Memory B cell (primary cell): ENCODE measurements around the gene AGBL1.
"Not testable (repeated sequence)": the region's sequence is repeated elsewhere in the genome, so short reads cannot be mapped to it uniquely, and the experiment has no call there.

ENCODE experiments used
- ATAC-seq: fragments of 150-1000 bp; cut with Tn5 transposase; 2 replicates; pipeline ENCODE4 v1.10.0; 2021; ENCODE audit warnings: low read depth, mild to moderate bottlenecking, moderate library complexity
- DNase-seq, 2 donors: peaks; one replicate each; pipeline ENCODE4 v3.0.0; 2022; ENCODE audit warnings: low spot score in 2 of 2
- H3K27ac Mint-ChIP-seq: one replicate; pipeline ENCODE4 v1.8.0; 2022; ENCODE audit warnings: mild to moderate bottlenecking, moderate library complexity, mixed read lengths
- H3K27me3 Mint-ChIP-seq: one replicate; pipeline ENCODE4 v1.8.0; 2022; ENCODE audit warnings: mixed read lengths
- H3K36me3 Mint-ChIP-seq: one replicate; pipeline ENCODE4 v1.8.0; 2022; ENCODE audit warnings: mild to moderate bottlenecking, mixed read lengths
- H3K4me1 Mint-ChIP-seq: one replicate; pipeline ENCODE4 v1.8.0; 2022; ENCODE audit warnings: mixed read lengths
- H3K4me3 Mint-ChIP-seq: one replicate; pipeline ENCODE4 v1.8.0; 2022; ENCODE audit warnings: mild to moderate bottlenecking, moderate library complexity, mixed read lengths
- H3K9me3 Mint-ChIP-seq: one replicate; pipeline ENCODE4 v1.8.0; 2022; ENCODE audit warnings: mixed read lengths

Gene AGBL1

GRCh38 chr15:86876387-86876944, 796.8 kb downstream of the AGBL1 start:
- Mint-ChIP-seq H3K27ac (no peak overlapping the region), H3K4me1 (no peaks in the 10 kb centered on the region), H3K4me3 (no peak overlapping the region), H3K36me3 (no peaks in the 10 kb centered on the region), H3K9me3 (peaks cover 4% of the 10 kb centered on the region), H3K27me3 (no peaks in the 10 kb centered on the region)
- DNase-seq (no peak), ATAC-seq (no peak)

GRCh38 chr15:86877171-86877631, 797.5 kb downstream of the AGBL1 start:
- H3K9me3 Mint-ChIP-seq = peaks cover 2% of the 10 kb centered on the region
- H3K4me3 Mint-ChIP-seq = no peak overlapping the region
- DNase-seq (no peak), ATAC-seq (no peak)
- H3K4me1 Mint-ChIP-seq = no peaks in the 10 kb centered on the region
- no peak overlapping the region for H3K27ac Mint-ChIP-seq
- H3K36me3 Mint-ChIP-seq = no peaks in the 10 kb centered on the region
- no peaks in the 10 kb centered on the region for H3K27me3 Mint-ChIP-seq

GRCh38 chr15:86878844-86879243, 799.2 kb downstream of the AGBL1 start:
- not testable (repeated sequence) for DNase-seq, H3K36me3 Mint-ChIP-seq, H3K27ac Mint-ChIP-seq, H3K4me1 Mint-ChIP-seq, H3K27me3 Mint-ChIP-seq, H3K9me3 Mint-ChIP-seq, ATAC-seq, H3K4me3 Mint-ChIP-seq

GRCh38 chr15:86879250-86880229, 799.9 kb downstream of the AGBL1 start:
- Mint-ChIP-seq H3K4me1 (no peaks in the 10 kb centered on the region), H3K4me3 (no peak overlapping the region), H3K36me3 (no peaks in the 10 kb centered on the region), H3K9me3 (peaks cover 2% of the 10 kb centered on the region), H3K27me3 (no peaks in the 10 kb centered on the region), H3K27ac (no peak overlapping the region)
- DNase-seq (no peak), ATAC-seq (no peak)

GRCh38 chr15:86885616-86886015, 805.9 kb downstream of the AGBL1 start:
- Mint-ChIP-seq H3K27ac (no peak overlapping the region), H3K4me1 (no peaks in the 10 kb centered on the region), H3K4me3 (no peak overlapping the region), H3K27me3 (no peaks in the 10 kb centered on the region), H3K36me3 (no peaks in the 10 kb centered on the region), H3K9me3 (peaks cover 1% of the 10 kb centered on the region)
- DNase-seq (no peak), ATAC-seq (no peak)

- DNase-seq (no peak), ATAC-seq (no peak)
- H3K4me3 Mint-ChIP-seq = no peak overlapping the region
- no peak overlapping the region for H3K27ac Mint-ChIP-seq
- peaks cover 7% of the 10 kb centered on the region for H3K9me3 Mint-ChIP-seq
- H3K36me3 Mint-ChIP-seq = no peaks in the 10 kb centered on the region
- H3K27me3 Mint-ChIP-seq = no peaks in the 10 kb centered on the region
- no peaks in the 10 kb centered on the region for H3K4me1 Mint-ChIP-seq
Observed at GRCh38 chr15:86892774-86893449, 813.2 kb downstream of the AGBL1 start.

GRCh38 chr15:86894269-86894668, 814.6 kb downstream of the AGBL1 start:
- DNase-seq (no peak), ATAC-seq (no peak)
- no peak overlapping the region for H3K4me3 Mint-ChIP-seq
- no peaks in the 10 kb centered on the region for H3K36me3 Mint-ChIP-seq
- H3K27me3 Mint-ChIP-seq = no peaks in the 10 kb centered on the region
- H3K4me1 Mint-ChIP-seq = no peaks in the 10 kb centered on the region
- peaks cover 6% of the 10 kb centered on the region for H3K9me3 Mint-ChIP-seq
- H3K27ac Mint-ChIP-seq = no peak overlapping the region

GRCh38 chr15:86903642-86904421, 824.2 kb downstream of the AGBL1 start:
- H3K4me1 Mint-ChIP-seq = no peaks in the 10 kb centered on the region
- no peak overlapping the region for H3K27ac Mint-ChIP-seq

GRCh38 chr15:86905625-86906256, 826.1 kb downstream of the AGBL1 start:
- Mint-ChIP-seq H3K36me3 (no peaks in the 10 kb centered on the region), H3K27ac (no peak overlapping the region), H3K4me3 (no peak overlapping the region), H3K27me3 (peaks cover 5% of the 10 kb centered on the region), H3K4me1 (no peaks in the 10 kb centered on the region), H3K9me3 (peaks cover 5% of the 10 kb centered on the region)
- no peak for DNase-seq
- no peak for ATAC-seq

More at GRCh38 chr15:86903642-86904421, 824.2 kb downstream of the AGBL1 start:
- ATAC-seq = no peak
- H3K4me3 Mint-ChIP-seq = no peak overlapping the region
- peaks cover 2% of the 10 kb centered on the region for H3K9me3 Mint-ChIP-seq
- no peaks in the 10 kb centered on the region for H3K36me3 Mint-ChIP-seq
- DNase-seq = no peak
- peaks cover 5% of the 10 kb centered on the region for H3K27me3 Mint-ChIP-seq

- no peak for ATAC-seq
- peaks cover 5% of the 10 kb centered on the region for H3K27me3 Mint-ChIP-seq
- no peak for DNase-seq
- H3K27ac Mint-ChIP-seq = no peak overlapping the region
- H3K9me3 Mint-ChIP-seq = peaks cover 5% of the 10 kb centered on the region
- H3K4me3 Mint-ChIP-seq = no peak overlapping the region
- H3K4me1 Mint-ChIP-seq = no peaks in the 10 kb centered on the region
- no peaks in the 10 kb centered on the region for H3K36me3 Mint-ChIP-seq
Observed at GRCh38 chr15:86906376-86906775, 826.7 kb downstream of the AGBL1 start.

- Mint-ChIP-seq H3K36me3 (no peaks in the 10 kb centered on the region), H3K27me3 (no peaks in the 10 kb centered on the region), H3K4me3 (no peak overlapping the region), H3K27ac (no peak overlapping the region), H3K9me3 (peaks cover 4% of the 10 kb centered on the region), H3K4me1 (no peaks in the 10 kb centered on the region)
- ATAC-seq = no peak
- no peak for DNase-seq
Observed at GRCh38 chr15:86911022-86911421, 831.4 kb downstream of the AGBL1 start.

- H3K27me3 Mint-ChIP-seq = no peaks in the 10 kb centered on the region
- no peak for ATAC-seq
- H3K4me1 Mint-ChIP-seq = no peaks in the 10 kb centered on the region
Observed at GRCh38 chr15:86912661-86913060, 833.0 kb downstream of the AGBL1 start.

GRCh38 chr15:86915811-86916331, 836.2 kb downstream of the AGBL1 start:
- Mint-ChIP-seq H3K4me1 (no peaks in the 10 kb centered on the region), H3K9me3 (peaks cover 2% of the 10 kb centered on the region), H3K4me3 (no peak overlapping the region), H3K36me3 (no peaks in the 10 kb centered on the region), H3K27ac (no peak overlapping the region), H3K27me3 (no peaks in the 10 kb centered on the region)
- DNase-seq = no peak
- no peak for ATAC-seq

More at GRCh38 chr15:86912661-86913060, 833.0 kb downstream of the AGBL1 start:
- H3K27ac Mint-ChIP-seq = no peak overlapping the region
- H3K9me3 Mint-ChIP-seq = peaks cover 4% of the 10 kb centered on the region
- no peaks in the 10 kb centered on the region for H3K36me3 Mint-ChIP-seq
- no peak for DNase-seq
- H3K4me3 Mint-ChIP-seq = no peak overlapping the region
